ENCODE measurements around the gene CCDC146. TPM values are rescaled to one million over a fixed set of nuclear protein-coding genes. Genes with fewer than 3 reads are reported as not detected.
"Not testable (repeated sequence)": the region's sequence is repeated elsewhere in the genome, so short reads cannot be mapped to it uniquely, and the experiment has no call there.

CCDC146 gene
- total RNA-seq, 2 donors from 2014 or later, result 3.6 to 12.7 TPM

DNA sequence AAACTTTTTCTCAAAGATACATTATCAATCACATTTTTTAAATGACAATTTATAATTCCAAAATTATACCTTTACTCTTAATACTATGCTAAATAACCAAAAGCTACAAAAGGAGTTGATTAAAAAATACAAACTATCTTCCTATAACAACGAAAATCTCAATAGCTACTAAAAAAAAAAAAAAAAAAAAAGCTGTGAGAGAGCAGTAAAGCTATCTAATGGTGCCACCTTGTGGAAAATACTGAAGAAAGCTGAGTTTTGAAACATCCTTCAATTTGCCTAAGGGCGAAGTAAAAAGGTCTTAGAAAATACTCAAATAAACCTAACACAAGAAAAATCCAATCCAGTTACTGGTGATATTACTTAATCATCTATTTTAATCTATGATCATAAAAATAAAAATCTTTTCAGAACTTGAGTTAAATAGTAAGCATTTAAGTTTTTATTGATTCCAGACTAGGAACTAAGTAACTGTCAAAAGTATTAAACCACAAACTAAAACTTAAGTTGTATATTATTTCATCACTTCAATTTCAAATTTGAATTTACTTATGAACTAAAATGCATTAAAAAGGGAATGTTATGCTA, 9.6 kb upstream of the CCDC146 start:
- DNase-seq (ENCODE audit: low spot score); H3K27ac ChIP-seq; H3K4me3 ChIP-seq; H3K36me3 ChIP-seq; H3K9me3 ChIP-seq; H3K4me1 ChIP-seq; H3K27me3 ChIP-seq: not testable (repeated sequence)
- TF ChIP-seq CTCF (IDR thresholded peaks at IDR 0.05), result peak in 1 of 2 donors; percentile 41

- H3K4me1 ChIP-seq, result peaks cover 0 to 12% of the 10 kb centered on the region in 2 donors
- not testable (repeated sequence) for H3K4me3 ChIP-seq; H3K27ac ChIP-seq; DNase-seq (ENCODE audit: low spot score); H3K36me3 ChIP-seq; H3K9me3 ChIP-seq; H3K27me3 ChIP-seq
- peak in 1 of 2 donors; percentile 38 for TF ChIP-seq CTCF (IDR thresholded peaks at IDR 0.05)
Observed at GRCh38 chr7:77125486-77125885, 3.1 kb downstream of the CCDC146 start.

- not testable (repeated sequence) for H3K27me3 ChIP-seq; DNase-seq (ENCODE audit: low spot score); H3K36me3 ChIP-seq; H3K4me1 ChIP-seq; H3K4me3 ChIP-seq; H3K27ac ChIP-seq; H3K9me3 ChIP-seq
Observed at GRCh38 chr7:77127009-77127408, 4.6 kb downstream of the CCDC146 start.

GRCh38 chr7:77128582-77129410, 6.4 kb downstream of the CCDC146 start:
- not testable (repeated sequence) for H3K27me3 ChIP-seq; H3K36me3 ChIP-seq; H3K9me3 ChIP-seq; DNase-seq (ENCODE audit: low spot score); H3K4me3 ChIP-seq; H3K4me1 ChIP-seq
- H3K27ac ChIP-seq, result peak overlapping the region; percentile 25 to 26

GRCh38 chr7:77131781-77132180, 9.4 kb downstream of the CCDC146 start:
- not testable (repeated sequence) for H3K4me1 ChIP-seq; H3K36me3 ChIP-seq; H3K4me3 ChIP-seq; H3K27me3 ChIP-seq; DNase-seq (ENCODE audit: low spot score); H3K27ac ChIP-seq; H3K9me3 ChIP-seq

DNA sequence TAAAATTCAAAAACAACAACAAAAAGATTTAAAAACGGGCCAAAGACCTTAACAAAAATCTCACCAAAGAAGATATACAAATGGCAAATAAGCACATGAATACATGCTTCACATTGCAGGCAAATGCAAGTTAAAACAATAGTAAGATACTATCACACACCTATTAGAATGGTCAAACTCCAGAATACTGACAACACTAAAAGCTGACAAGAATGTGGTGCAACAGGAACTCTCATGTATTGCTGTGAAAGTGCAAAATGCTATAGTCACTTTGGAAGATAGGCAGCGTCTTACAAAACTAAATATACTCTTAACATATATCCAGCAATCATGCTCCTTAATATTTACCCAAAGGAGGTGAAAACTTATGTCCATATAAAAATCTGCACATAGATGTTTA, 16.3 kb downstream of the CCDC146 start:
- H3K27ac ChIP-seq; H3K9me3 ChIP-seq; H3K4me1 ChIP-seq; DNase-seq (ENCODE audit: low spot score); H3K4me3 ChIP-seq; H3K36me3 ChIP-seq; H3K27me3 ChIP-seq: not testable (repeated sequence)

DNA sequence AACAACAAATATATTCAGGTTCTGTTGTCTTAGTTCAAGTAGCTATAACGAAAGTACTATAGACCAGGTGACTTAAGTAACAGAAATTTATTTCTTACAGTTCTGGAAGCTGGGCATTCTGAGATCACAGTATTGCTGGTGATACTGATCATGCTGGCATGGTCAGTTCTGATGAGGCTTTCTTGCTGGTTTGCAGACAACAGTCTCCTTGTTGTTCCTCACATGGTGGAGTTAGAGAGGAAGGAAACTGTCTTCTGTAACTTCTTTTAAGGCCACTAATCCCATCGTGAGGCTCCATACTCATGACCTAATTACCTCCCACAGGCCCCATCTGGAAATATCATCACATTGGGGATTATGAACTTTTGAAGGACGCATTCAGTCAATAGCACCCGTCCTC, 17.9 kb downstream of the CCDC146 start:
- DNase-seq (ENCODE audit: low spot score); H3K27me3 ChIP-seq; H3K27ac ChIP-seq; H3K4me3 ChIP-seq; H3K36me3 ChIP-seq; H3K4me1 ChIP-seq: not testable (repeated sequence)
- H3K9me3 ChIP-seq, result peaks cover 0 to 14% of the 10 kb centered on the region in 2 donors

GRCh38 chr7:77152232-77152631, 29.8 kb downstream of the CCDC146 start:
- not testable (repeated sequence) for H3K27me3 ChIP-seq; H3K4me3 ChIP-seq; H3K4me1 ChIP-seq; DNase-seq (ENCODE audit: low spot score); H3K36me3 ChIP-seq; H3K9me3 ChIP-seq; H3K27ac ChIP-seq

- H3K27ac ChIP-seq; H3K27me3 ChIP-seq; H3K4me3 ChIP-seq; H3K4me1 ChIP-seq; H3K9me3 ChIP-seq; H3K36me3 ChIP-seq; DNase-seq (ENCODE audit: low spot score): not testable (repeated sequence)
Observed at GRCh38 chr7:77154917-77155464, 32.6 kb downstream of the CCDC146 start.

- DNase-seq (ENCODE audit: low spot score); H3K27ac ChIP-seq; H3K4me3 ChIP-seq; H3K9me3 ChIP-seq; H3K4me1 ChIP-seq; H3K27me3 ChIP-seq; H3K36me3 ChIP-seq: not testable (repeated sequence)
Observed at GRCh38 chr7:77155601-77156377, 33.4 kb downstream of the CCDC146 start.

DNA sequence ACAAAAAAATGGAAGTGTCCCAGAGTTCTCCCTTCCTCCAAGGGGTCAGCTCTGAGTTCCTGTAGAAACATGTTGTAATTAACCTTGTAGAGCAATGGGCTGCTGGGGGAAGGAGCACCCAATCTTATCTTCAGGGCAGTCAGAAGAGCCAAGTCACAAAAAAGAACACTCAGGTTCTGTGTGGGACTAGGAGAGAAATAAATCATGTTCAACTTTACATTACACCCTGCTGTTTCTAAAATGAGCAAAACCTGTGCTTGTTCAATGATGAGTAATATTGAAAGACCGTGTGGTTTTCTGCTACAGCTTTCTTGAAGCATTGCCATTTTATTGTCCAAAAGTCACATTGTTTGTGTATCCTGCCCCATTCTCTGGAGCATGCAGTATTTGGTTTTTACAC, 34.6 kb downstream of the CCDC146 start:
- not testable (repeated sequence) for DNase-seq (ENCODE audit: low spot score); H3K9me3 ChIP-seq; H3K36me3 ChIP-seq; H3K27me3 ChIP-seq; H3K27ac ChIP-seq; H3K4me1 ChIP-seq; H3K4me3 ChIP-seq

All from right atrium auricular region (tissue), 2 donors.